Gastroesophageal sphincter (tissue), 3 donors: ENCODE results near the gene AGBL4.

Experiments
- EP300 ChIP-seq: sonication (generic); formaldehyde crosslinking; IDR thresholded peaks from one replicate; pipeline ENCODE4 v1.6.1; 2017; ENCODE audit warnings: antibody characterized with exemption, mild to moderate bottlenecking
- POLR2A ChIP-seq, 2 donors: fragments of 450-650 bp; IDR thresholded peaks; one replicate each; pipeline ENCODE4 v1.6.1; 2017; ENCODE audit warnings: antibody characterized with exemption in 2 of 2, mild to moderate bottlenecking in 2 of 2, moderate library complexity in 1 of 2
- POLR2AphosphoS5 ChIP-seq: sonication (generic); formaldehyde crosslinking; IDR thresholded peaks from one replicate; pipeline ENCODE4 v1.6.1; 2017; ENCODE audit warnings: antibody characterized with exemption
- TF ChIP-seq, protein P1 (sequence below), 4 experiments: fragments of 200-600 bp in 2 of 4; fragments of 450-650 bp in 2 of 4; sonication (generic) in 1 of 4; IDR thresholded peaks; one replicate each; pipeline ENCODE4 v1.5.1; 2017 to 2019; ENCODE audit warnings: antibody characterized with exemption in 4 of 4, mild to moderate bottlenecking in 2 of 4, moderate library complexity in 2 of 4

- TF ChIP-seq, protein P1, sequence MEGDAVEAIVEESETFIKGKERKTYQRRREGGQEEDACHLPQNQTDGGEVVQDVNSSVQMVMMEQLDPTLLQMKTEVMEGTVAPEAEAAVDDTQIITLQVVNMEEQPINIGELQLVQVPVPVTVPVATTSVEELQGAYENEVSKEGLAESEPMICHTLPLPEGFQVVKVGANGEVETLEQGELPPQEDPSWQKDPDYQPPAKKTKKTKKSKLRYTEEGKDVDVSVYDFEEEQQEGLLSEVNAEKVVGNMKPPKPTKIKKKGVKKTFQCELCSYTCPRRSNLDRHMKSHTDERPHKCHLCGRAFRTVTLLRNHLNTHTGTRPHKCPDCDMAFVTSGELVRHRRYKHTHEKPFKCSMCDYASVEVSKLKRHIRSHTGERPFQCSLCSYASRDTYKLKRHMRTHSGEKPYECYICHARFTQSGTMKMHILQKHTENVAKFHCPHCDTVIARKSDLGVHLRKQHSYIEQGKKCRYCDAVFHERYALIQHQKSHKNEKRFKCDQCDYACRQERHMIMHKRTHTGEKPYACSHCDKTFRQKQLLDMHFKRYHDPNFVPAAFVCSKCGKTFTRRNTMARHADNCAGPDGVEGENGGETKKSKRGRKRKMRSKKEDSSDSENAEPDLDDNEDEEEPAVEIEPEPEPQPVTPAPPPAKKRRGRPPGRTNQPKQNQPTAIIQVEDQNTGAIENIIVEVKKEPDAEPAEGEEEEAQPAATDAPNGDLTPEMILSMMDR (IDR thresholded peaks at IDR 0.05) = no peak
- TF ChIP-seq POLR2A (IDR thresholded peaks at IDR 0.05) (no peak), POLR2AphosphoS5 (no peak), EP300 (no peak)
Measured at GRCh38 chr1:49622877-49623276, 400.9 kb downstream of the AGBL4 start.
